Measurements from ENCODE around the gene GXYLT1.
"Not testable (repeated sequence)": the region's sequence is repeated elsewhere in the genome, so short reads cannot be mapped to it uniquely, and the experiment has no call there.

The GXYLT1 gene

GRCh38 chr12:42144408-42145196 lies at the start of gene GXYLT1:
GXYLT1 (minus strand) TSS chr12:42144874; CDS start chr12:42144646, 228 bp downstream.
- peak; percentile 93 for DNase-seq (ENCODE audit: low spot score)

- DNase-seq (ENCODE audit: low spot score) = no peak
Observed at GRCh38 chr12:42192686-42193085, 48.0 kb upstream of the GXYLT1 start.

GRCh38 chr12:42192258-42192657 lies 47.6 kb upstream of the GXYLT1 start:
- DNase-seq (ENCODE audit: low spot score) = no peak

- no peak for DNase-seq (ENCODE audit: low spot score)
Observed at GRCh38 chr12:42190376-42190775, 45.7 kb upstream of the GXYLT1 start.

GRCh38 chr12:42188275-42188674 lies 43.6 kb upstream of the GXYLT1 start:
- DNase-seq (ENCODE audit: low spot score) = not testable (repeated sequence)

GRCh38 chr12:42187799-42188198 lies 43.1 kb upstream of the GXYLT1 start:
- no peak for DNase-seq (ENCODE audit: low spot score)

GRCh38 chr12:42186793-42187192 lies 42.1 kb upstream of the GXYLT1 start:
- DNase-seq (ENCODE audit: low spot score) = no peak

GRCh38 chr12:42182394-42182793 lies 37.7 kb upstream of the GXYLT1 start:
- no peak for DNase-seq (ENCODE audit: low spot score)

GRCh38 chr12:42180990-42181596 lies 36.4 kb upstream of the GXYLT1 start:
- no peak for DNase-seq (ENCODE audit: low spot score)

- no peak for DNase-seq (ENCODE audit: low spot score)
Observed at GRCh38 chr12:42178101-42178500, 33.4 kb upstream of the GXYLT1 start.

- no peak for DNase-seq (ENCODE audit: low spot score)
Observed at GRCh38 chr12:42174978-42175377, 30.3 kb upstream of the GXYLT1 start.

GRCh38 chr12:42173961-42174521 lies 29.4 kb upstream of the GXYLT1 start:
- no peak for DNase-seq (ENCODE audit: low spot score)

- no peak for DNase-seq (ENCODE audit: low spot score)
Observed at GRCh38 chr12:42172441-42173210, 28.0 kb upstream of the GXYLT1 start.

GRCh38 chr12:42167711-42168110 lies 23.0 kb upstream of the GXYLT1 start:
- DNase-seq (ENCODE audit: low spot score) = no peak

- DNase-seq (ENCODE audit: low spot score) = no peak
Observed at GRCh38 chr12:42166501-42166900, 21.8 kb upstream of the GXYLT1 start.

- no peak for DNase-seq (ENCODE audit: low spot score)
Observed at GRCh38 chr12:42163913-42164312, 19.2 kb upstream of the GXYLT1 start.

- DNase-seq (ENCODE audit: low spot score) = no peak
Observed at GRCh38 chr12:42162965-42163364, 18.3 kb upstream of the GXYLT1 start.

- no peak for DNase-seq (ENCODE audit: low spot score)
Observed at GRCh38 chr12:42162193-42162592, 17.5 kb upstream of the GXYLT1 start.

GRCh38 chr12:42161529-42161928 lies 16.9 kb upstream of the GXYLT1 start:
- no peak for DNase-seq (ENCODE audit: low spot score)

- DNase-seq (ENCODE audit: low spot score) = no peak
Observed at GRCh38 chr12:42156232-42156631, 11.6 kb upstream of the GXYLT1 start.

- DNase-seq (ENCODE audit: low spot score) = no peak
Observed at GRCh38 chr12:42145552-42146215, 1.0 kb upstream of the GXYLT1 start.

- DNase-seq (ENCODE audit: low spot score) = no peak
Observed at GRCh38 chr12:42145197-42145549, 499 bp upstream of the GXYLT1 start.
